ENCODE results near the gene SNAPC5. TPM values are rescaled to one million over a fixed set of nuclear protein-coding genes. Genes with fewer than 3 reads are reported as not detected.
"Not testable (repeated sequence)": the region's sequence is repeated elsewhere in the genome, so short reads cannot be mapped to it uniquely, and the experiment has no call there.

SNAPC5 gene
- total RNA-seq, 4 donors from 2014 or later = 33.9 to 66.9 (median 44.1) TPM

- H3K4me1 ChIP-seq = peaks cover 8 to 51% (median 17%) of the 10 kb centered on the region in 3 donors
- H3K27me3 ChIP-seq = no peaks in the 10 kb centered on the region
- no peaks in the 10 kb centered on the region for H3K9me3 ChIP-seq
- TF ChIP-seq POLR2AphosphoS5 (IDR thresholded peaks at IDR 0.05) (no peak), POLR2A (IDR thresholded peaks at IDR 0.05) (no peak), CTCF (IDR thresholded peaks at IDR 0.05) (no peak), EP300 (IDR thresholded peaks at IDR 0.05) (no peak)
- no peak overlapping the region for H3K27ac ChIP-seq
- H3K4me3 ChIP-seq = no peak overlapping the region
- WGBS, 2 donors (ENCODE audit: low coverage in 1 of 2) = 63 to 70% methylated on average over 7 to 10 of the region's 10 CpGs
- peaks cover 3 to 54% of the 10 kb centered on the region in 2 donors for H3K36me3 ChIP-seq
- no peak for ATAC-seq
These were observed 4.9 kb upstream of the SNAPC5 start for GRCh38 chr15:66502491-66502890.

DNA sequence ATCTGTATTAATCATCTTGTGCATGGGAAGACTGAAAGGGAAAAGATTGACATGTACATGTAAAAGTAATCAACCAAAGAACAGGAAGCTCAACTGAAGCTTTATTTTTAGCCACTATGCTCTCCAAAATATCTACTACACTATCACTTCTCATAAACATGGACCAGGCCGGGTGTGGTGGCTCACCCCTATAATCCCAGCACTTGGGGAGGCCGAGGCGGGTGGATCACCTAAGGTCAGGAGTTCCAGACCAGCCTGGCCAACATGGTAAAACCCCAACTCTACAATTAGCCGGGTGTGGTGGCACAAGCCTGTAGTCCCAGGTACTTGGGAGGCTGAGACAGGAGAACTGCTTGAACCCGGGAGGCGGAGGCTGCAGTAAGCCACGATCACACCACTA lies 2.8 kb upstream of the SNAPC5 start:
- not testable (repeated sequence) for H3K4me3 ChIP-seq, H3K27ac ChIP-seq, H3K9me3 ChIP-seq, H3K27me3 ChIP-seq, ATAC-seq
- Histone ChIP-seq H3K4me1 (peaks cover 12 to 59% (median 23%) of the 10 kb centered on the region in 3 donors), H3K36me3 (peaks cover 3 to 60% of the 10 kb centered on the region in 2 donors)
- WGBS, 2 donors (ENCODE audit: low coverage in 1 of 2) = 80% methylated on average over 1 of the region's 7 CpGs; no CpG with 5 or more reads in 1 of the 2 donors

DNA sequence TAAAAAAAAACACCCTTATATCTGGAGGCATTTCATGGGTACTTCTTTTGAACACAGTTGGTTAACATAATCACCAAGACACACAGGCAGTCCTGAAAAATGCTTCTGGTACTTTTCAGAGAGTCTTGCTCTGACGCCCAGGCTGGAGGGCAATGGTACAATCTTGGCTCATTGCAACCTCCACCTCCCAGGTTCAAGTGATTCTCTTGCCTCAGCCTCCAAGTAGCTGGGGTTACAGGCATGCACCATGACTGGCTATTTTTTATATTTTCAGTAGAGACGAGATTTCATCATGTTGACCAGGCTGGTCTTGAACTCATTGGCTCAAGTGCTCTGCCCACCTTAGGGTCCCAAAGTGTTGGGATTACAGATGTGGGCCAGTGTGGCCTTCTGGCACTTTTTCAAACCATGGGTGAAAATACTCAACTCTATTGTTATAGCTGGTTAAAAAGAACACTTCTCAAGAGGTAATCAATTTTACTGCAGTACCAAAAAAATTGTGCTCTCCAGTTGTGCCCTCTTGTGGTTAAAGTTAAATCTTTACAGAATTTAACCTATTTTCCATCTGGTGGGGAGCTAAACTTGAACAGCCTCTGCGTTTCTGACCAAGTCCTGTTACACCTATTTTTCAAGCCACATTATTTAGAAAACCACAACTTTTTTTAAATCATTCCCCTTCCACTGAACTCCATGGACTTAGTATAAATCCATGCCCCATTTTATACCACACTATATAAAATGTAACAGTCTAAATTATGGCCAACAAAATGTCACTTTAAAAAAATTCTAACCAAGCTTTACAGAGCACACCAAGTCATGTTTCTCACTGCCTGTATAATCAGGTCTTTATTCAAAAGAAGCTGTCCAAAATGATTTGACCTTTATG lies 1.2 kb upstream of the SNAPC5 start:
- TF ChIP-seq CTCF (IDR thresholded peaks at IDR 0.05) (peak; percentile 30 to 40 (median 36)), EP300 (IDR thresholded peaks at IDR 0.05) (no peak), POLR2A (IDR thresholded peaks at IDR 0.05) (no peak), POLR2AphosphoS5 (IDR thresholded peaks at IDR 0.05) (no peak)
- Histone ChIP-seq H3K4me3 (no peak overlapping the region), H3K4me1 (peaks cover 12 to 61% (median 21%) of the 10 kb centered on the region in 3 donors), H3K36me3 (peaks cover 3 to 76% of the 10 kb centered on the region in 2 donors), H3K9me3 (no peaks in the 10 kb centered on the region), H3K27ac (peak overlapping the region in 3 of 4 donors; percentile 86 to 89 (median 89)), H3K27me3 (no peaks in the 10 kb centered on the region)
- no peak for ATAC-seq
- 25 to 36% methylated on average over 2 to 3 of the region's 3 CpGs for WGBS, 2 donors (ENCODE audit: low coverage in 1 of 2)

DNA sequence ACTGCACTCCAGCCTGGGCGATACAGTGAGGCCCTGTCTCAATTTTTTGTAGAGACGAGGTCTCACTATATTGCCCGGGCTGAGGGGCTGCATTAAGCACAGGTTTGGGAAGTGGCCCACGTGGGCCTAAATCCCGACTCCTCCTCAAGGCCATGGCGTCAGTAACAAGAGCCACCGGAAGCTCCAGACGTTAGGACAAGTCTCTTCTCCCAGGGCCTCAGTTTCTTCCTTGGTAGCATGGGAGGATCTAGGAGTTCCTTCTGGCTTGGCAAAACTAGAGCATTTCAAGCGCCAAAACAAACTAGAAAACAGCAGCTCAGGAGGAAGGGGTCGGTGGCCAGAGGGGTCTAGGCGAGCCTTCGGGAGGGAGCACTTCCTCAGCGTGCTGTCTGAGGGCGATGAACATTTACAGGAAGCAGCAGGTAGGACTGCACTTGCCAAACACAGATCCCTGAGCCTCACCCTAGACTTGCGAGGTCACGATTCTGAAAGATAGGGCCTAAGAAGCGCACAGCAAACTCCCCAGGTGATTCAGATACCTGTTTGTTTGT lies 536 bp downstream of the SNAPC5 start:
- ATAC-seq = peak; percentile 20
- H3K36me3 ChIP-seq = peaks cover 3 to 79% of the 10 kb centered on the region in 2 donors
- 0% methylated on average over 6 of the region's 17 CpGs; no CpG with 5 or more reads in 1 of the 2 donors for WGBS, 2 donors (ENCODE audit: low coverage in 1 of 2)
- H3K27me3 ChIP-seq = no peaks in the 10 kb centered on the region
- peaks cover 4 to 44% (median 8%) of the 10 kb centered on the region in 3 donors for H3K4me1 ChIP-seq
- peak overlapping the region; percentile 60 to 89 (median 88) for H3K27ac ChIP-seq
- TF ChIP-seq POLR2AphosphoS5 (IDR thresholded peaks at IDR 0.05) = no peak
- no peak for TF ChIP-seq CTCF (IDR thresholded peaks at IDR 0.05)
- no peak for TF ChIP-seq POLR2A (IDR thresholded peaks at IDR 0.05)
- no peak for TF ChIP-seq EP300 (IDR thresholded peaks at IDR 0.05)
- H3K9me3 ChIP-seq = no peaks in the 10 kb centered on the region
- H3K4me3 ChIP-seq = peak overlapping the region; percentile 82 to 87

- Histone ChIP-seq H3K4me3 (no peak overlapping the region), H3K27me3 (no peaks in the 10 kb centered on the region), H3K9me3 (no peaks in the 10 kb centered on the region), H3K4me1 (peaks cover 4 to 34% (median 8%) of the 10 kb centered on the region in 3 donors), H3K27ac (no peak overlapping the region), H3K36me3 (peaks cover 2 to 79% of the 10 kb centered on the region in 2 donors)
- TF ChIP-seq CTCF (IDR thresholded peaks at IDR 0.05) = no peak
- no peak for TF ChIP-seq POLR2AphosphoS5 (IDR thresholded peaks at IDR 0.05)
- TF ChIP-seq EP300 (IDR thresholded peaks at IDR 0.05) = no peak
- TF ChIP-seq POLR2A (IDR thresholded peaks at IDR 0.05) = no peak
- ATAC-seq = no peak
- WGBS, 2 donors (ENCODE audit: low coverage in 1 of 2) = 74 to 88% methylated on average over 2 of the region's 2 CpGs
These were observed 3.3 kb downstream of the SNAPC5 start for GRCh38 chr15:66494262-66494661.

All from gastroesophageal sphincter (tissue), 4 donors.